IMR-90 (cell line): ENCODE measurements around the gene ABHD10. TPM values are rescaled to one million over a fixed set of nuclear protein-coding genes. Genes with fewer than 3 reads are reported as not detected.

Experiments used
- ATAC-seq: fragments of 200-7000 bp; cut with Tn5 transposase; 2 replicates; pipeline ENCODE4 v1.9.1; 2020; ENCODE audit warnings: low read depth, mild to moderate bottlenecking, moderate library complexity
- BruUV-seq: library from RNA; stranded (reverse); fragments of 400-500 nt; replicated peaks from 2 replicates; lab custom pipeline; 2021; lab: Mats Ljungman, UMichigan
- CTCF ChIA-PET: fragments of 300-600 bp; formaldehyde crosslinking; extraction: SDS; loops from one replicate; lab custom pipeline; 2021; ENCODE audit warnings: antibody characterized with exemption; lab: Yijun Ruan, JAX
- POLR2A ChIA-PET: fragments of 300-600 bp; sonication (Branson Sonifier 250); formaldehyde crosslinking; loops from one replicate; lab custom pipeline; 2022; ENCODE audit warnings: antibody characterized with exemption; ENCODE audit not compliant: unreplicated experiment; lab: Charles Lee
- DNase-seq: peaks from one replicate; pipeline ENCODE4 v3.0.0; 2013
- H2AFZ ChIP-seq: replicated peaks from 2 replicates; pipeline ENCODE3; 2013; ENCODE audit warnings: low read length, mild to moderate bottlenecking; ENCODE audit not compliant: poor library complexity
- H2AK5ac ChIP-seq: 2 replicates; pipeline ENCODE4 v1.6.1; 2013; ENCODE audit warnings: low read depth, low read length, inconsistent platforms
- H2AK9ac ChIP-seq: replicated peaks from 2 replicates; pipeline ENCODE3; 2013; ENCODE audit warnings: mild to moderate bottlenecking, low read depth, low read length, moderate library complexity; ENCODE audit not compliant: poor library complexity
- H2BK120ac ChIP-seq: 2 replicates; pipeline ENCODE4 v1.6.1; 2013; ENCODE audit warnings: low read depth, low read length, inconsistent platforms
- H2BK15ac ChIP-seq: 3 replicates; pipeline ENCODE4 v1.6.1; 2013; ENCODE audit warnings: low read depth, low read length, inconsistent platforms
- H2BK20ac ChIP-seq: 2 replicates; pipeline ENCODE4 v1.6.1; 2013; ENCODE audit warnings: low read depth, mild to moderate bottlenecking, inconsistent platforms, low read length, moderate library complexity
- H2BK5ac ChIP-seq: 2 replicates; pipeline ENCODE4 v1.6.1; 2013; ENCODE audit warnings: mild to moderate bottlenecking, low read depth, low read length, inconsistent platforms; ENCODE audit not compliant: poor library complexity, severe bottlenecking
- H3K14ac ChIP-seq: replicated peaks from 2 replicates; pipeline ENCODE4 v1.6.1; 2013; ENCODE audit warnings: low read depth, low read length, inconsistent platforms
- H3K18ac ChIP-seq: 2 replicates; pipeline ENCODE4 v1.6.1; 2013; ENCODE audit warnings: low read depth, low read length, control low read depth
- H3K23ac ChIP-seq: 2 replicates; pipeline ENCODE4 v1.6.1; 2013; ENCODE audit warnings: low read depth, low read length, inconsistent platforms
- H3K27ac ChIP-seq: 2 replicates; pipeline ENCODE4 v1.5.1; 2013; ENCODE audit warnings: mild to moderate bottlenecking, control low read depth, low read length; ENCODE audit not compliant: insufficient read depth
- H3K27me3 ChIP-seq: 2 replicates; pipeline ENCODE4 v1.6.1; 2013; ENCODE audit warnings: low read length; ENCODE audit not compliant: control insufficient read depth, insufficient read depth
- H3K36me3 ChIP-seq: 2 replicates; pipeline ENCODE4 v1.6.1; 2013; ENCODE audit warnings: low read length, mixed read lengths; ENCODE audit not compliant: control insufficient read depth, insufficient read depth
- H3K4ac ChIP-seq: 2 replicates; pipeline ENCODE4 v1.6.1; 2013; ENCODE audit warnings: low read depth, low read length, inconsistent platforms
- H3K4me1 ChIP-seq: 2 replicates; pipeline ENCODE4 v1.6.1; 2013; ENCODE audit warnings: low read length, mixed read lengths; ENCODE audit not compliant: control insufficient read depth, insufficient read depth
- H3K4me2 ChIP-seq: 2 replicates; pipeline ENCODE4 v1.6.1; 2013; ENCODE audit warnings: low read depth, mild to moderate bottlenecking, control low read depth, low read length, moderate library complexity
- H3K4me3 ChIP-seq: 2 replicates; pipeline ENCODE4 v1.5.1; 2013; ENCODE audit warnings: low read depth, mild to moderate bottlenecking, control low read depth, low read length, moderate library complexity; ENCODE audit not compliant: insufficient read depth
- H3K56ac ChIP-seq: 2 replicates; pipeline ENCODE4 v1.6.1; 2013; ENCODE audit warnings: low read length, inconsistent platforms; ENCODE audit not compliant: insufficient read depth; ENCODE audit errors: extremely low read depth
- H3K79me1 ChIP-seq, 2 experiments: 2 replicates each; pipeline ENCODE4 v1.6.1; 2013; ENCODE audit warnings: low read length in 2 of 2, inconsistent platforms in 1 of 2, low read depth in 1 of 2
- H3K9ac ChIP-seq: 2 replicates; pipeline ENCODE4 v1.6.1; 2013; ENCODE audit warnings: low read depth, low read length, control low read depth
- H3K9me1 ChIP-seq: 2 replicates; pipeline ENCODE4 v1.6.1; 2013; ENCODE audit warnings: low read length, inconsistent platforms; ENCODE audit not compliant: insufficient read depth
- H3K9me3 ChIP-seq: 2 replicates; pipeline ENCODE4 v1.6.1; 2013; ENCODE audit warnings: low read length; ENCODE audit not compliant: control insufficient read depth, insufficient read depth
- H4K20me1 ChIP-seq: 2 replicates; pipeline ENCODE4 v1.6.1; 2013; ENCODE audit warnings: low read length, inconsistent platforms; ENCODE audit not compliant: insufficient read depth
- H4K5ac ChIP-seq: 2 replicates; pipeline ENCODE4 v1.6.1; 2013; ENCODE audit warnings: mild to moderate bottlenecking, low read depth, low read length, control low read depth
- H4K8ac ChIP-seq, 2 experiments: 2 replicates each; pipeline ENCODE4 v1.6.1; 2013; ENCODE audit warnings: low read depth in 2 of 2, low read length in 2 of 2, control low read depth in 1 of 2, inconsistent platforms in 1 of 2
- H4K91ac ChIP-seq: 2 replicates; pipeline ENCODE4 v1.6.1; 2013; ENCODE audit warnings: low read depth, low read length, inconsistent platforms; ENCODE audit not compliant: insufficient read depth
- BHLHE40 ChIP-seq: fragments of 150-350 bp; IDR thresholded peaks from 2 replicates; pipeline ENCODE4 v1.6.1; 2016; ENCODE audit warnings: mild to moderate bottlenecking, low read depth, low read length
- CEBPB ChIP-seq: IDR thresholded peaks from 2 replicates; pipeline ENCODE4 v1.6.1; 2012; ENCODE audit warnings: low read depth, low read length, improper control_type of control experiment
- MAZ ChIP-seq: IDR thresholded peaks from 2 replicates; pipeline ENCODE4 v1.6.1; 2012; ENCODE audit warnings: low read depth, mild to moderate bottlenecking, low read length, improper control_type of control experiment, moderate library complexity, borderline replicate concordance
- NFE2L2 ChIP-seq: fragments of 150-350 bp; IDR thresholded peaks from 2 replicates; pipeline ENCODE4 v1.6.1; 2016; ENCODE audit warnings: low read depth, mild to moderate bottlenecking, low read length
- WGBS, 2 experiments: methylation state at CpG; one replicate each; pipeline versions ENCODE4 v1.1.5 to v1.1.7; 2013; ENCODE audit warnings: missing lambda C conversion rate in 2 of 2; ENCODE audit not compliant: insufficient read length in 1 of 2; ENCODE audit errors: extremely low coverage in 2 of 2; 5-methylcytosine and 5-hydroxymethylcytosine counted together
- dilution Hi-C: fragments of 300-500 bp; cut with HindIII; formaldehyde crosslinking; loops from one replicate; pipeline ENCODE4 v1.14.3; 2018; ENCODE audit warnings: low sequenced_read_pairs; ENCODE audit not compliant: unreplicated experiment
- in situ Hi-C: fragments of 300-500 bp; cut with MboI; formaldehyde crosslinking; loops from 3 replicates; pipeline ENCODE4 v1.14.3; 2019; ENCODE audit warnings: low sequenced_read_pairs, inconsistent platforms, mixed read lengths
- intact Hi-C: fragments of 100-400 bp; cut with micrococcal nuclease; formaldehyde crosslinking; loops from 2 replicates; pipeline ENCODE4 v1.10.0; 2022
- polyA plus RNA-seq, 3 experiments: library from polyadenylated mRNA; depleted of rRNA; stranded (reverse); fragments of >200 nt; gene quantifications; 2 replicates each; pipeline ENCODE4 v1.2.3, GENCODE V29; 2012; ENCODE audit warnings: low replicate concordance in 1 of 3
- total RNA-seq: library from RNA; depleted of rRNA; stranded (reverse); fragments of >200 nt; gene quantifications from 2 replicates; pipeline ENCODE4 v1.2.3, GENCODE V29; 2012
- TF ChIP-seq, protein P1 (sequence below): fragments of 150-350 bp; IDR thresholded peaks from 2 replicates; pipeline ENCODE4 v1.6.1; 2016; ENCODE audit warnings: low read depth, mild to moderate bottlenecking, low read length, moderate library complexity, borderline replicate concordance

ABHD10 gene
- total and polyA plus RNA-seq, 2 of the 4 experiments (the other 2 are of a cell fraction): 24.7 to 57.2 TPM

DNA sequence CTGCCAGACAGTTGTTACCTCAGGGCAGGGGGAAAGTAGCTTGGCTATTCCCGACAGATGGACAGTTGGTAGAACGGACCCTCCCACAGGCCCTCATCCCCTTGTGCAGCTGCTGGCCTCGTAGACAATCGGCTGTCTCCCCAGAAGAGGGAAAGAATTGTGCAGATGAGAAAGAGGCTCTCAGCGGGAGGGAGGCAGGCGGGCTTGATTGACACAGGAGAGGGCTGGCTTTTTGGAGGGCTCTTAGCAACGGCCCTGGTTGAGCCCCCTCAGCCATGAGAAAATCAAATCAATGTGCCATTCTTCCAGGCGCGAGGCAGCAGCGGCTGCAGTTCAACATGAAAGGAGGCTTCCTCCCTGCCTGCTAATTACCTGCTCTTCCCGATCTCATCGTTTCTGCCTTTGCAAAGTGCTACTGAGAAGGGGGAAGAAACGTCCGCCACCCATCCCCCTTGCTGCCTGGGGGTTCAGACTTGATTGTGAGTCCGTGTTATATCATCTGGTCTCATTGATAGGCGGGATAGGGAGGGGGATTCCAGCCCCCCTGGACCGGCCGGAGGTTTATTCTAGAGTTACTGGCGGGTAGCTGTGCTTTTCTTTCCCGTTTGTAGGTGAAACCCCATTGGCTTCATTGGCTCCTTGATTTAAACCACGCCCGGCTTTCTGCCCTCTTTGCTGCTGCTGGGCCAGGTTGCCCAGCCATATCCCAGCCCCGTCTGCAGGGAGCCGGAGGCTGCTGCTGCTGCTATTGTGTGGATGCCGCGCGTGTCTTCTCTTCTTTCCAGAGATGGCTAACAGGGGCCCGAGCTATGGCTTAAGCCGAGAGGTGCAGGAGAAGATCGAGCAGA, 20.0 kb downstream of the ABHD10 start, which contains the start of gene TAGLN3:
Gene TAGLN3, plus strand, starts transcription at position 287 of the 848 bp plus-strand sequence. Its CDS starts 501 bp downstream, at position 788.
- Histone ChIP-seq H3K4ac (no peak within 1 kb of the TSS), H3K14ac (no peak within 1 kb of the TSS), H2BK5ac (no peak within 1 kb of the TSS), H3K56ac (no peak within 1 kb of the TSS), H4K8ac (peak within 1 kb of the TSS in 1 of 2 experiments; percentile 58; a peak in 1 of 4 replicates), H3K9me1 (peaks cover 6% of the 10 kb centered on the region), H2AFZ (peak within 1 kb of the TSS; percentile 93), H3K23ac (peak within 1 kb of the TSS; percentile 31; the same call in 1 of the 2 replicates), H3K27ac (no peak within 1 kb of the TSS), H2AK5ac (no peak within 1 kb of the TSS), H3K4me2 (peak within 1 kb of the TSS; percentile 92), H4K91ac (0 out of 2 replicates have a peak within 1 kb of the TSS, but pooled peaks have one; percentile 13), H4K20me1 (no peaks in the 10 kb centered on the region), H2AK9ac (peak within 1 kb of the TSS; percentile 87), H3K79me1 (no peaks in the 10 kb centered on the region), H3K27me3 (no peaks in the 10 kb centered on the region; the same call in 1 of the 2 replicates), H4K5ac (no peak within 1 kb of the TSS), H2BK120ac (peak within 1 kb of the TSS; percentile 39; the same call in 1 of the 2 replicates), H3K4me1 (peaks cover 6% of the 10 kb centered on the region), H3K4me3 (peak within 1 kb of the TSS; percentile 32), H2BK15ac (no peak within 1 kb of the TSS), H2BK20ac (no peak within 1 kb of the TSS), H3K36me3 (no peaks in the 10 kb centered on the region), H3K9me3 (no peaks in the 10 kb centered on the region), H3K9ac (no peak within 1 kb of the TSS), H3K18ac (no peak within 1 kb of the TSS)
- no TSS peak for BruUV-seq
- DNase-seq (no peak), ATAC-seq (peak; percentile 68)
- no peak for TF ChIP-seq CEBPB
- TF ChIP-seq, protein P1, sequence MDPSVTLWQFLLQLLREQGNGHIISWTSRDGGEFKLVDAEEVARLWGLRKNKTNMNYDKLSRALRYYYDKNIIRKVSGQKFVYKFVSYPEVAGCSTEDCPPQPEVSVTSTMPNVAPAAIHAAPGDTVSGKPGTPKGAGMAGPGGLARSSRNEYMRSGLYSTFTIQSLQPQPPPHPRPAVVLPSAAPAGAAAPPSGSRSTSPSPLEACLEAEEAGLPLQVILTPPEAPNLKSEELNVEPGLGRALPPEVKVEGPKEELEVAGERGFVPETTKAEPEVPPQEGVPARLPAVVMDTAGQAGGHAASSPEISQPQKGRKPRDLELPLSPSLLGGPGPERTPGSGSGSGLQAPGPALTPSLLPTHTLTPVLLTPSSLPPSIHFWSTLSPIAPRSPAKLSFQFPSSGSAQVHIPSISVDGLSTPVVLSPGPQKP: no peak
- TF ChIP-seq MAZ: no peak
- TF ChIP-seq NFE2L2: no peak
- no peak for TF ChIP-seq BHLHE40
- dilution Hi-C loops (no loop called here), in situ Hi-C loops (no loop called here), intact Hi-C loops (no loop called here)
- 24% methylated on average over 8 of the region's 30 CpGs; no CpG with 5 or more reads in 1 of the 2 experiments for WGBS, 2 experiments
- POLR2A ChIA-PET: no interaction called here
- CTCF ChIA-PET: interaction anchor here (1.2 to 1.3 kb wide), 3 partner anchors 9 to 15 kb away, joined by 4 to 6 read pairs (median 6); no protein-coding TSS in a partner anchor
